HepG2 (cell line): ENCODE results near the gene SLBP. TPM values are rescaled to one million over a fixed set of nuclear protein-coding genes. Genes with fewer than 3 reads are reported as not detected.
A peak's percentile ranks its signal among the peaks of the same experiment; 100 is the strongest.

ENCODE experiments used
- ATAC-seq: fragments of 200-7000 bp; cut with Tn5 transposase; 3 replicates; pipeline ENCODE4 v1.9.1; 2020; ENCODE audit warnings: mild to moderate bottlenecking, moderate library complexity
- BruUV-seq: library from RNA; stranded (reverse); fragments of 400-500 nt; replicated peaks from 2 replicates; lab custom pipeline; 2021; lab: Mats Ljungman, UMichigan
- CTCF ChIA-PET: fragments of 300-600 bp; formaldehyde crosslinking; extraction: SDS; loops from one replicate; lab custom pipeline; 2021; ENCODE audit warnings: low total read pairs, inconsistent platforms, low intra/inter-chr PET ratio; lab: Yijun Ruan, JAX
- POLR2A ChIA-PET: fragments of 350-600 bp; sonication (Branson Sonifier 250); formaldehyde crosslinking; loops from one replicate; lab custom pipeline; 2020; ENCODE audit warnings: antibody characterized with exemption, inconsistent platforms; lab: Yijun Ruan, JAX
- DNase-seq: peaks from one replicate; pipeline ENCODE4 v3.0.0-alpha.2; 2015; ENCODE audit warnings: low spot score
- FAIRE-seq: peaks from 3 replicates; lab custom pipeline; 2011; peaks lifted over from hg19 to GRCh38; lab: Jason Lieb, UNC
- H2AFZ ChIP-seq: one replicate; pipeline ENCODE4 v1.6.1; 2011; ENCODE audit warnings: low read length, inconsistent platforms
- H3K27ac ChIP-seq: fragments of 300-600 bp; 3 replicates; pipeline ENCODE4 v1.8.0; 2011; ENCODE audit warnings: mixed run types, mild to moderate bottlenecking, mixed read lengths, low read length, inconsistent platforms; ENCODE audit not compliant: insufficient read depth; ENCODE audit errors: extremely low read length
- H3K27me3 ChIP-seq, 2 experiments: fragments of 200-600 bp in 1 of 2; 2 replicates in 1 of 2; 3 replicates in 1 of 2; pipeline versions ENCODE4 v1.6.0 to v1.8.0; 2011; ENCODE audit warnings: low read length in 2 of 2, mild to moderate bottlenecking in 2 of 2, moderate library complexity in 2 of 2, inconsistent platforms in 1 of 2; ENCODE audit not compliant: insufficient read depth in 2 of 2, control insufficient read depth in 1 of 2
- H3K36me3 ChIP-seq, 2 experiments: fragments of 200-600 bp in 1 of 2; replicated peaks in 1 of 2; 2 replicates in 1 of 2; 3 replicates in 1 of 2; pipeline versions ENCODE4 v1.5.1 to v1.8.0; 2011; ENCODE audit warnings: low read length in 2 of 2, inconsistent platforms in 1 of 2; ENCODE audit not compliant: insufficient read depth in 2 of 2, control insufficient read depth in 1 of 2
- H3K4me1 ChIP-seq: 2 replicates; pipeline ENCODE4 v1.5.1; 2012; ENCODE audit warnings: low read length, inconsistent platforms; ENCODE audit not compliant: insufficient read depth
- H3K4me2 ChIP-seq: 2 replicates; pipeline ENCODE4 v1.6.0; 2011; ENCODE audit warnings: low read depth, low read length, inconsistent platforms
- H3K4me3 ChIP-seq, 3 experiments: fragments of 200-600 bp in 1 of 3; sonication (generic), shearing (Covaris generic) in 1 of 3; replicated peaks in 1 of 3; 2 replicates each; pipeline ENCODE4 v1.5.1; 2011 to 2016; ENCODE audit warnings: low read length in 3 of 3, inconsistent platforms in 2 of 3, low read depth in 2 of 3, mild to moderate bottlenecking in 2 of 3, control low read depth in 1 of 3, mixed read lengths in 1 of 3; ENCODE audit not compliant: insufficient read depth in 1 of 3
- H3K79me2 ChIP-seq: one replicate; pipeline ENCODE4 v1.6.1; 2011; ENCODE audit warnings: low read length, inconsistent platforms; ENCODE audit not compliant: insufficient read depth
- H3K9ac ChIP-seq: 2 replicates; pipeline ENCODE4 v1.6.0; 2011; ENCODE audit warnings: mild to moderate bottlenecking, low read depth, low read length, inconsistent platforms; ENCODE audit not compliant: insufficient read depth
- H3K9me3 ChIP-seq: 2 replicates; pipeline ENCODE4 v1.5.1; 2012; ENCODE audit warnings: mild to moderate bottlenecking, low read length
- H4K20me1 ChIP-seq: 2 replicates; pipeline ENCODE4 v1.6.0; 2011; ENCODE audit warnings: inconsistent platforms, mild to moderate bottlenecking, low read length, moderate library complexity; ENCODE audit not compliant: insufficient read depth
- CREB1 ChIP-seq, 2 experiments: fragments of 450-650 bp in 1 of 2; IDR thresholded peaks; 2 replicates each; pipeline ENCODE4 v1.6.1; 2016 to 2017; ENCODE audit warnings: control low read depth in 1 of 2, mild to moderate bottlenecking in 1 of 2, missing compliant biosample characterization in 1 of 2, missing genetic modification characterization in 1 of 2
- CREBL2 ChIP-seq: sonication (generic); formaldehyde crosslinking; IDR thresholded peaks from 2 replicates; pipeline ENCODE4 v1.8.1; 2023; ENCODE audit warnings: missing genetic modification reagents, mild to moderate bottlenecking, borderline replicate concordance
- EP300 ChIP-seq, 3 experiments: sonication (generic) in 1 of 3; formaldehyde crosslinking in 1 of 3; IDR thresholded peaks; 2 replicates each; pipeline versions ENCODE4 v1.5.1 to v1.6.1; 2011 to 2020; ENCODE audit warnings: low read depth in 2 of 3, low read length in 2 of 3, borderline replicate concordance in 1 of 3, improper control_type of control experiment in 1 of 3, mild to moderate bottlenecking in 1 of 3, missing genetic modification reagents in 1 of 3, moderate library complexity in 1 of 3
- HMG20B ChIP-seq: conservative IDR thresholded peaks from 2 replicates; pipeline ENCODE4 v1.6.1; 2016; ENCODE audit warnings: missing genetic modification reagents, missing compliant biosample characterization
- HNF4A ChIP-seq: sonication (generic); formaldehyde crosslinking; IDR thresholded peaks from 2 replicates; pipeline ENCODE4 v1.4.0; 2020; ENCODE audit warnings: missing genetic modification reagents
- HNRNPL ChIP-seq: fragments of 200-400 bp; formaldehyde crosslinking; IDR thresholded peaks from 2 replicates; pipeline ENCODE4 v1.6.1; 2017; ENCODE audit warnings: mild to moderate bottlenecking, low read depth, low read length
- MED13 ChIP-seq: sonication (generic); formaldehyde crosslinking; IDR thresholded peaks from 2 replicates; pipeline ENCODE4 v1.5.0; 2020; ENCODE audit warnings: missing genetic modification reagents
- MEF2D ChIP-seq: sonication (generic); formaldehyde crosslinking; IDR thresholded peaks from 2 replicates; pipeline ENCODE4 v1.5.1; 2020; ENCODE audit warnings: mild to moderate bottlenecking, missing genetic modification reagents
- NFIB ChIP-seq: sonication (generic); formaldehyde crosslinking; IDR thresholded peaks from 2 replicates; pipeline ENCODE4 v1.9.0; 2021; ENCODE audit warnings: missing genetic modification reagents, mild to moderate bottlenecking, borderline replicate concordance
- NFRKB ChIP-seq: fragments of 450-650 bp; IDR thresholded peaks from 2 replicates; pipeline ENCODE4 v1.6.1; 2017
- NPAS2 ChIP-seq: sonication (generic); formaldehyde crosslinking; IDR thresholded peaks from 2 replicates; pipeline ENCODE4 v1.8.0; 2022; ENCODE audit warnings: mild to moderate bottlenecking, missing genetic modification reagents, borderline replicate concordance
- RFX5 ChIP-seq: IDR thresholded peaks from 2 replicates; pipeline ENCODE4 v1.6.1; 2011; ENCODE audit warnings: low read depth, low read length, improper control_type of control experiment
- RXRA ChIP-seq: sonication (generic); formaldehyde crosslinking; IDR thresholded peaks from 2 replicates; pipeline ENCODE4 v1.5.1; 2020; ENCODE audit warnings: missing genetic modification reagents
- SOX5 ChIP-seq: IDR thresholded peaks from 2 replicates; pipeline ENCODE4 v1.6.1; 2016; ENCODE audit warnings: borderline replicate concordance
- SP5 ChIP-seq: IDR thresholded peaks from 2 replicates; pipeline ENCODE4 v1.6.1; 2016; ENCODE audit warnings: low read depth, borderline replicate concordance
- TBP ChIP-seq: sonication (generic); formaldehyde crosslinking; IDR thresholded peaks from 2 replicates; pipeline ENCODE4 v1.5.0; 2020; ENCODE audit warnings: missing genetic modification reagents
- THAP11 ChIP-seq: IDR thresholded peaks from 2 replicates; pipeline ENCODE4 v1.6.1; 2016; ENCODE audit warnings: missing biosample characterization, missing genetic modification reagents
- ZNF34 ChIP-seq: sonication (generic); formaldehyde crosslinking; IDR thresholded peaks from 2 replicates; pipeline ENCODE4 v1.4.0; 2020; ENCODE audit warnings: mild to moderate bottlenecking, missing genetic modification reagents, borderline replicate concordance
- ZNF414 ChIP-seq: sonication (generic); formaldehyde crosslinking; IDR thresholded peaks from 2 replicates; pipeline ENCODE4 v1.5.0; 2020; ENCODE audit warnings: missing genetic modification reagents
- WGBS: methylation state at CpG from one replicate; pipeline ENCODE4 v1.1.6; 2017; ENCODE audit warnings: low lambda C conversion rate; 5-methylcytosine and 5-hydroxymethylcytosine counted together
- in situ Hi-C: cut with HindIII; loops from 2 replicates; pipeline ENCODE4 v1.10.0; 2017; ENCODE audit warnings: low pct_unique_long_range_greater_than_20kb; ENCODE audit not compliant: extremely low pct_ligation_motif_present
- intact Hi-C: fragments of 100-400 bp; cut with micrococcal nuclease; formaldehyde crosslinking; loops from one replicate; pipeline ENCODE4 v1.10.0; 2022; ENCODE audit not compliant: unreplicated experiment
- polyA plus RNA-seq, 8 experiments: library from polyadenylated mRNA; depleted of rRNA in 3 of 8; stranded (reverse) in 7 of 8; unstranded in 1 of 8; fragments of >200 nt; fragmentation: Illumina TruSeq in 4 of 8; extraction: Trizol in 4 of 8; gene quantifications; 2 replicates each; pipeline versions ENCODE4 v1.2.1 to v1.2.3, GENCODE V29; 2011 to 2016; ENCODE audit warnings: low read depth in 4 of 8, missing spikeins in 1 of 8, mixed read lengths in 1 of 8; ENCODE audit not compliant: insufficient read depth in 1 of 8
- total RNA-seq, 5 experiments: library from RNA; depleted of rRNA; stranded (reverse); fragments of >200 nt; fragmentation: Illumina TruSeq; extraction: Trizol; gene quantifications; 2 replicates each; pipeline ENCODE4 v1.2.3, GENCODE V29; 2016; ENCODE audit warnings: low read depth in 1 of 5

Gene SLBP
- total and polyA plus RNA-seq, 2 of the 13 experiments (the other 11 are each of a cell fraction or from before 2014, with no cell fraction given), result 43.9 to 104 TPM

- TF ChIP-seq CREBL2 (CRISPR knock-in tag) (no peak), HNF4A (CRISPR knock-in tag) (no peak), ZNF414 (CRISPR knock-in tag) (no peak), MEF2D (CRISPR knock-in tag) (no peak), NFIB (no peak)
Measured at GRCh38 chr4:1758306-1759121, 46.4 kb upstream of the SLBP start (continued).

GRCh38 chr4:1757836-1758235 lies 45.7 kb upstream of the SLBP start:
- no peak for FAIRE-seq
- Histone ChIP-seq H4K20me1 (no peaks in the 10 kb centered on the region), H3K36me3 (no peaks in the 10 kb centered on the region), H3K4me3 (peak overlapping the region in 2 of 3 experiments; percentile 7 to 43; a peak in 1 of 6 replicates), H3K27ac (no peak overlapping the region), H3K4me1 (peaks cover 91% of the 10 kb centered on the region), H2AFZ (no peak overlapping the region), H3K79me2 (no peaks in the 10 kb centered on the region), H3K9ac (no peak overlapping the region), H3K4me2 (peak overlapping the region; percentile 49; the same call in 1 of the 2 replicates), H3K27me3 (no peaks in the 10 kb centered on the region; a peak in 1 of 5 replicates), H3K9me3 (no peaks in the 10 kb centered on the region)
- DNase-seq, result no peak
- no TSS peak for BruUV-seq
- ChIA-PET CTCF (no interaction called here), POLR2A (interaction anchor here (0.7 to 34.3 kb wide), 4 partner anchors 9 to 96 kb away, joined by 3 to 1258 read pairs (median 8); partner anchors contain the start of gene FGFR3)
- in situ Hi-C loops, result loop anchor here (10.0 kb wide), 1 partner anchor 47 kb away; no protein-coding TSS in a partner anchor
- ATAC-seq, result no peak
- 15% methylated on average over 17 of the region's 17 CpGs for WGBS
- intact Hi-C loops, result no loop called here
- TF ChIP-seq HNRNPL (no peak), NPAS2 (CRISPR knock-in tag) (no peak), THAP11 (CRISPR knock-in tag) (no peak), HMG20B (no peak), SOX5 (CRISPR knock-in tag) (no peak), RXRA (CRISPR knock-in tag) (no peak), MED13 (no peak), EP300 (IDR thresholded peaks at IDR 0.05; ENCODE audit: low read depth in 2 of 2, low read length in 2 of 2) (no peak), EP300 (CRISPR knock-in tag; IDR thresholded peaks at IDR 0.05; ENCODE audit: borderline replicate concordance) (no peak), RFX5 (no peak), NFRKB (no peak), CREB1 (IDR thresholded peaks at IDR 0.05) (no peak), CREB1 (CRISPR knock-in tag; IDR thresholded peaks at IDR 0.05) (no peak), TBP (no peak), ZNF34 (CRISPR knock-in tag) (no peak), SP5 (peak; percentile 85)
